Mesenchymal stem cell (in vitro differentiated cells and primary cell): ENCODE measurements around the gene PIM1.

Experiments used
- DNase-seq: peaks from one replicate; pipeline ENCODE4 v3.0.0-alpha.2; 2013
- H2AFZ ChIP-seq: one replicate; pipeline ENCODE4 v1.6.1; 2013; ENCODE audit warnings: low read depth, mild to moderate bottlenecking, control low read depth, inconsistent platforms, low read length, moderate library complexity
- H2AK5ac ChIP-seq: 2 replicates; pipeline ENCODE4 v1.6.1; 2013; ENCODE audit warnings: low read length, moderate library complexity, mild to moderate bottlenecking, inconsistent platforms; ENCODE audit not compliant: severe bottlenecking
- H2BK120ac ChIP-seq: one replicate; pipeline ENCODE4 v1.6.1; 2013; ENCODE audit warnings: low read depth, mild to moderate bottlenecking, inconsistent platforms, low read length, moderate library complexity
- H2BK12ac ChIP-seq, 2 experiments: one replicate each; pipeline ENCODE4 v1.6.1; 2013; ENCODE audit warnings: inconsistent platforms in 2 of 2, low read length in 2 of 2, mild to moderate bottlenecking in 2 of 2, moderate library complexity in 2 of 2, control low read depth in 1 of 2
- H2BK15ac ChIP-seq: one replicate; pipeline ENCODE4 v1.6.1; 2013; ENCODE audit warnings: mild to moderate bottlenecking, low read depth, inconsistent platforms; ENCODE audit not compliant: poor library complexity, severe bottlenecking
- H2BK5ac ChIP-seq: 2 replicates; pipeline ENCODE4 v1.6.1; 2013; ENCODE audit warnings: low read depth, mild to moderate bottlenecking, low read length, control low read depth, inconsistent platforms; ENCODE audit not compliant: poor library complexity, severe bottlenecking
- H3K14ac ChIP-seq, 2 experiments: one replicate each; pipeline ENCODE4 v1.6.1; 2013; ENCODE audit warnings: inconsistent platforms in 2 of 2, low read length in 2 of 2, control low read depth in 1 of 2, mild to moderate bottlenecking in 1 of 2, moderate library complexity in 1 of 2
- H3K18ac ChIP-seq, 2 experiments: one replicate each; pipeline ENCODE4 v1.6.1; 2013; ENCODE audit warnings: inconsistent platforms in 2 of 2, low read length in 2 of 2, control low read depth in 1 of 2, low read depth in 1 of 2, mild to moderate bottlenecking in 1 of 2
- H3K23ac ChIP-seq, 2 experiments: one replicate each; pipeline ENCODE4 v1.6.1; 2013; ENCODE audit warnings: inconsistent platforms in 2 of 2, low read length in 2 of 2, mild to moderate bottlenecking in 2 of 2, moderate library complexity in 2 of 2, control low read depth in 1 of 2
- H3K27ac ChIP-seq: 2 replicates; pipeline ENCODE4 v1.5.1; 2013; ENCODE audit warnings: mild to moderate bottlenecking, moderate library complexity, low read length, control low read depth, inconsistent platforms; ENCODE audit not compliant: poor library complexity, severe bottlenecking
- H3K27me3 ChIP-seq, 2 experiments: 2 replicates each; pipeline versions ENCODE4 v1.6.1 to v1.7.0; 2013; ENCODE audit warnings: low read length in 2 of 2, mild to moderate bottlenecking in 2 of 2, moderate library complexity in 2 of 2, control low read depth in 1 of 2, inconsistent platforms in 1 of 2; ENCODE audit not compliant: control insufficient read depth in 1 of 2, insufficient read depth in 1 of 2
- H3K36me3 ChIP-seq, 2 experiments: 2 replicates each; pipeline versions ENCODE4 v1.6.1 to v1.7.0; 2013; ENCODE audit warnings: low read length in 2 of 2, control low read depth in 1 of 2, inconsistent platforms in 1 of 2, low read depth in 1 of 2, mild to moderate bottlenecking in 1 of 2; ENCODE audit not compliant: insufficient read depth in 2 of 2, control insufficient read depth in 1 of 2
- H3K4ac ChIP-seq, 2 experiments: one replicate each; pipeline ENCODE4 v1.6.1; 2013; ENCODE audit warnings: inconsistent platforms in 2 of 2, low read length in 2 of 2, mild to moderate bottlenecking in 2 of 2, moderate library complexity in 2 of 2, control low read depth in 1 of 2, low read depth in 1 of 2
- H3K4me1 ChIP-seq: 2 replicates; pipeline ENCODE4 v1.6.1; 2013; ENCODE audit warnings: low read depth, low read length, control low read depth; ENCODE audit not compliant: control insufficient read depth, insufficient read depth
- H3K4me2 ChIP-seq: 2 replicates; pipeline ENCODE4 v1.6.1; 2013; ENCODE audit warnings: low read length, mild to moderate bottlenecking, inconsistent platforms; ENCODE audit not compliant: poor library complexity, severe bottlenecking
- H3K4me3 ChIP-seq, 2 experiments: 2 replicates each; pipeline versions ENCODE4 v1.5.1 to v1.7.0; 2013; ENCODE audit warnings: low read length in 2 of 2, mild to moderate bottlenecking in 2 of 2, control low read depth in 1 of 2, low read depth in 1 of 2; ENCODE audit not compliant: insufficient read depth in 1 of 2
- H3K79me1 ChIP-seq: replicated peaks from 2 replicates; pipeline ENCODE4 v1.6.1; 2013; ENCODE audit warnings: mild to moderate bottlenecking, control low read depth, low read length, inconsistent platforms; ENCODE audit not compliant: poor library complexity, severe bottlenecking
- H3K9ac ChIP-seq: 2 replicates; pipeline ENCODE4 v1.7.0; 2013; ENCODE audit warnings: mild to moderate bottlenecking, low read length, moderate library complexity
- H3K9me3 ChIP-seq: 2 replicates; pipeline ENCODE4 v1.7.0; 2013; ENCODE audit warnings: mild to moderate bottlenecking, low read length; ENCODE audit not compliant: control insufficient read depth
- H4K8ac ChIP-seq: one replicate; pipeline ENCODE4 v1.6.1; 2013; ENCODE audit warnings: inconsistent platforms, mild to moderate bottlenecking, low read length, moderate library complexity
- H4K91ac ChIP-seq: one replicate; pipeline ENCODE4 v1.6.1; 2013; ENCODE audit warnings: mild to moderate bottlenecking, low read length, inconsistent platforms
- WGBS: methylation state at CpG from one replicate; pipeline ENCODE4 v1.1.7; 2013; ENCODE audit warnings: mixed read lengths; 5-methylcytosine and 5-hydroxymethylcytosine counted together

PIM1 gene

DNA sequence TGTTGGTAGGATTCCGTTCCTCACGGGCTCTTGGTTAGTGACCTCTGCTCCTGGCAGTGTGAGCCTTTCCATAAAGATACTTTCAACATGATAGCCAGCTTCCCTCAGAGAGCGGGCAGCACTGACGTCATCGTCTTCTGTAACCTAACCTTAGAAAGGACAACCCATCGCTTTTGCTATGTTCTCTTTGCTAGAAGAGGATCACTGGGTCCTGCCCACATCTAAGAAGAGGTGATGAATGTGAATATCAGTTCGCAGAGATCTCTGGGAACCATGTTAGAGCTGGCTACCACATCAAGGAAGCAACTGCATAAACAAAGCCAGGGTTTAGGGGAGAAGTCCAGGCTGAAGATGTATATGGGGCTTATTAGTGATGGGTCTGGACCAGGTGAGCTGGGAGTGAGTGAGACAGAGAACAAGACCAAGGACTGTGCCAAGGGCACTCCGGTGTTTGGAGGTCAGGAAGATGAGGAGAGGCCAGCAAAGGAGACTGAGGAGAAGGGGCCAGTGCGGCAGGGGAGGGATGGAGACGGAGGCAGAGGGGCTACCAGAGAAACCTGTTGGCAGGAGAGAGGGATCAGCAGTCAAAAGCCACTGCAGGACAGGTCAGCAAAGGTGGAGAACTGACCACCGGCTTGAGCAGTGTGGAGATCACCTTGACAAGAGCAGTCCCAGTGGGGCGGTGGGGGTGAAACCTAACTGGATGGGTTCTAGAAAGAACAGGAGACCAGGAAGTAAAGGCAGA, 39.7 kb downstream of the PIM1 start:
- Histone ChIP-seq H3K27ac (no peak overlapping the region), H3K4me3 (no peak overlapping the region), H2AFZ (no peak overlapping the region), H3K4ac (no peak overlapping the region), H3K36me3 (no peaks in the 10 kb centered on the region), H3K9ac (peak overlapping the region; percentile 53), H2AK5ac (no peak overlapping the region), H2BK12ac (peak overlapping the region in 1 of 2 experiments; percentile 14), H3K23ac (no peak overlapping the region), H3K4me1 (peaks cover 7% of the 10 kb centered on the region), H4K8ac (no peak overlapping the region), H4K91ac (no peak overlapping the region), H3K79me1 (no peaks in the 10 kb centered on the region), H2BK15ac (no peak overlapping the region), H2BK120ac (no peak overlapping the region), H2BK5ac (no peak overlapping the region), H3K14ac (no peak overlapping the region), H3K27me3 (peaks cover 4 to 5% of the 10 kb centered on the region in 2 experiments), H3K9me3 (no peaks in the 10 kb centered on the region), H3K18ac (no peak overlapping the region), H3K4me2 (no peak overlapping the region)
- no peak for DNase-seq
- WGBS: 93% methylated on average over 12 of the region's 12 CpGs

DNA sequence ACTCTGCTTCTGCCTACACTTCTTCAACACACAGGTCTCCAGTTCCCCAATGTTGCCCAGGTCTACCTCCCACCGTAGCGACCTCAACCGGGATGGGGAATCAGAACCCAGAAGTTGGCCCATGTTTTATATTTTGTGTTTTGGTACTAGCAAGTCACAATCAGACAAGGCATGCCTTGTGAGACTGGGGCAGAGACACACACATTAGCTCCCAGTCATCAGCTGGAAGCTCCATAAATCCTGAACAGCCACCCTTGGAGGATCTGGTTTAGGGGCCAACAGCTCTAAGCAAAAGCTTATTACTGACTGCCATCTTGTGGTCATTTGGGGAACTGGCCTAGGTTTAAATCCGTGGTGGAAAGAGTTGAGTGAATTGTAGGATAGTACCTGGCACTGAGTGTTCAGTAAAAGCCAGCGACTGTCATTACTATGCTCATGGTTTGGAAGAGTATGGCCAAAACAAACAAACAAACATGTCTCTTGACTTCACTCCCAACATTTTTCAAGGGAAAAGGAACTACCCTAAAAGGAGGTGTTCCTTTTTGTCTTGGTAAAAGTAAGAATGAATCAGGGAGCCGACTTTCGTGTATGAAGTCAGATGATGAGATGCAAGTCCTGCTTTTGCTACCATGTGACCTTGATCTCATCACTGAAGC, 40.5 kb downstream of the PIM1 start:
- Histone ChIP-seq H4K8ac (no peak overlapping the region), H3K4me1 (peaks cover 4% of the 10 kb centered on the region), H3K14ac (no peak overlapping the region), H3K79me1 (no peaks in the 10 kb centered on the region), H3K27ac (no peak overlapping the region), H3K27me3 (peaks cover 4 to 5% of the 10 kb centered on the region in 2 experiments), H3K9me3 (no peaks in the 10 kb centered on the region), H2BK15ac (no peak overlapping the region), H3K4me2 (no peak overlapping the region), H2BK5ac (no peak overlapping the region), H2AFZ (no peak overlapping the region), H2BK12ac (peak overlapping the region in 1 of 2 experiments; percentile 14), H2AK5ac (peak overlapping the region; percentile 27), H4K91ac (no peak overlapping the region), H3K4me3 (no peak overlapping the region), H3K36me3 (no peaks in the 10 kb centered on the region), H3K4ac (no peak overlapping the region), H3K23ac (no peak overlapping the region), H2BK120ac (no peak overlapping the region), H3K9ac (peak overlapping the region; percentile 53), H3K18ac (no peak overlapping the region)
- DNase-seq: peak; percentile 86
- WGBS: 73% methylated on average over 6 of the region's 7 CpGs

DNA sequence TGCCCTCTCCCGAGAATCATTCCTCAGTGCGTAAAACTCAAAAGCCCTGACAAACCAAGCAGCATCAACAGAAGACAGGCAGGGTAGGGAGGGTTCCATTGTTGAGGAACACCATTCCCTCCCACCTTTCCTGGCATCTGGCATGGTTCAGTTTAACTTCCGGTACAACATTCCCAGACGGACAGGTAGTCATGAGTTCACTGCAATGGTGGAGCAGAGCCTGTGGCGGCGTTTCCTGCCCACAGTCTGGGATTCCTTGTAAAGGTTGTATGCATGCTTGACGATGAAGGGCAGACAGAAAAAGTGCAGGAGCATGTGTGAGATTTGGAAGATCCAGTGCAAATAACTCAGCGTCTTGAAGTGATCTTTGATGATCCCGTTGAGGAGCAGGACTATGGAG, 42.3 kb downstream of the PIM1 start:
- Histone ChIP-seq H3K4me3 (no peak overlapping the region), H2BK12ac (no peak overlapping the region), H2AFZ (no peak overlapping the region), H3K9ac (no peak overlapping the region), H3K18ac (no peak overlapping the region), H3K9me3 (no peaks in the 10 kb centered on the region), H3K14ac (no peak overlapping the region), H3K4me2 (no peak overlapping the region), H4K91ac (no peak overlapping the region), H3K27me3 (peaks cover 4 to 5% of the 10 kb centered on the region in 2 experiments), H4K8ac (no peak overlapping the region), H2BK5ac (no peak overlapping the region), H2BK15ac (no peak overlapping the region), H3K4ac (no peak overlapping the region), H3K36me3 (no peaks in the 10 kb centered on the region), H2BK120ac (no peak overlapping the region), H3K27ac (no peak overlapping the region), H3K23ac (no peak overlapping the region), H2AK5ac (no peak overlapping the region), H3K4me1 (peaks cover 6% of the 10 kb centered on the region), H3K79me1 (no peaks in the 10 kb centered on the region)
- no peak for DNase-seq
- WGBS: 93% methylated on average over 9 of the region's 9 CpGs

DNA sequence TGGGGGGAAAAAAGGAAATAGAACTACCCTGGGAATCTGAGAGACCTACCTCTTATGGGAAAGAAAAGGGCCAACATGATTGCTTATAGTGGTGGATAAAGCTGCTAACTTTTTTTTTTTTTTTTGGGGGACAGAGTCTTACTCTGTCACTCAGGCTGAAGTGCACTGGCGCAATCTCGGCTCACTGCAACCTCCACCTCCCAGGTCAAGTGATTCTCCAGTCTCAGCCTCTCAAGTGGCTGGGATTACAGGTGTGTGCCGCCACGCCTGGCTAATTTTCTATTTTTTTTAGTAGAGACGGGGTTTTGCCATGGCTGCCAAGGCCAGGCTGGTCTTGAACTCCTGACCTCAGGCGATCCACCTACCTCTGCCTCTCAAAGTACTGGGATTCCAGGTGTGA, 48.1 kb downstream of the PIM1 start:
- H2BK120ac ChIP-seq: no peak overlapping the region
- WGBS: over 99% methylated on average over 6 of the region's 6 CpGs
- H3K23ac ChIP-seq: no peak overlapping the region
- no peaks in the 10 kb centered on the region for H3K36me3 ChIP-seq
- no peak overlapping the region for H3K4me2 ChIP-seq
- H3K4ac ChIP-seq: no peak overlapping the region
- no peaks in the 10 kb centered on the region for H3K79me1 ChIP-seq
- no peak overlapping the region for H2BK12ac ChIP-seq
- peaks cover 7% of the 10 kb centered on the region for H3K4me1 ChIP-seq
- no peak overlapping the region for H3K27ac ChIP-seq
- H2BK15ac ChIP-seq: no peak overlapping the region
- no peak overlapping the region for H2BK5ac ChIP-seq
- H2AFZ ChIP-seq: no peak overlapping the region
- H3K27me3 ChIP-seq: no peaks in the 10 kb centered on the region
- no peak overlapping the region for H4K8ac ChIP-seq
- no peak overlapping the region for H3K4me3 ChIP-seq
- no peak overlapping the region for H3K14ac ChIP-seq
- no peak overlapping the region for H4K91ac ChIP-seq
- H2AK5ac ChIP-seq: no peak overlapping the region
- DNase-seq: no peak
- H3K9ac ChIP-seq: no peak overlapping the region
- no peaks in the 10 kb centered on the region for H3K9me3 ChIP-seq
- H3K18ac ChIP-seq: no peak overlapping the region
